HG03097 (cell line): ENCODE data around the gene GPR152.
A peak's percentile ranks its signal among the peaks of the same experiment; 100 is the strongest.

ENCODE experiments used
- ATAC-seq: cut with Tn5 transposase; IDR thresholded peaks from one replicate; pipeline ENCODE4 v1.9.1; 2021; ENCODE audit not compliant: unreplicated experiment, low FRiP score

The GPR152 gene

DNA sequence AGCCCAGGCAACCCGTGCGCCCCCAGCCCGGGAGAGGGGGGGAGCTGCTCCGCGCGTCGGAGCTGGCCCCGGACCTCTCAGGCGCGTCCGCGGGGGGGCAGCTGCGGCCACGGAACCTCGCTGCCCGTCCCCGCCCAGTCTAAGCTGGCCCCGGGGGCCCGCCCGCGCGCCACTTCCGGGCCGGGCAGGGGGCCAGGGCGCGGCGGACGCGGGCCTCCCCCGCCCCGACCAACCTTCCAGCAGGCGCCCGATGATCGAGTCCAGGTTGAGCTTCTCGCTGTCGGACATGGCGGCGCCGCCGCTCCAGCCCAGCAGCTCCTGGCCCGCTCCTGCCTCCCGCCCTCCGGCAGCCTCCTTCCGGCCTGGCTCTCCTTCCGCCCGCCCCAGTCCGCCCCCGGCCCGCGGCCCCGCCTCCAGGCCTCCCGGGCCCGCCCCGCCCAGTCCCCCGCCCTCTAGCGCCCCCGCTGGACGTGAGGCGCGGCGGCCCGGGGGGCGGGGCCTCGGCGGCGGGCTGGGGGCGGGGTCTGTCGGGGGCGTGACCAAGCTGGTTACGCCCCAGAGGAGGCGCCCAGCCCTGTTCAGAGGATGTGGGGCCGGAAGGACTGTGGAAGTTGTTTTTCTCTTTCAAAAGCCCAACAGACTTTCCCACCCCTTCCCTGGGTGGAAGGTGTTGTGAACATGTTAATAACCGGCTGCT is 50.9 kb downstream of the GPR152 start, which contains the start of gene PPP1CA:
PPP1CA (minus strand) TSS at position 364 of the 697 bp plus-strand sequence; CDS start at position 288, 76 bp downstream.
- peak; percentile 56 for ATAC-seq
